Measurements from ENCODE around the gene MAJIN.
A peak's percentile ranks its signal among the peaks of the same experiment; 100 is the strongest.

The MAJIN gene

DNA sequence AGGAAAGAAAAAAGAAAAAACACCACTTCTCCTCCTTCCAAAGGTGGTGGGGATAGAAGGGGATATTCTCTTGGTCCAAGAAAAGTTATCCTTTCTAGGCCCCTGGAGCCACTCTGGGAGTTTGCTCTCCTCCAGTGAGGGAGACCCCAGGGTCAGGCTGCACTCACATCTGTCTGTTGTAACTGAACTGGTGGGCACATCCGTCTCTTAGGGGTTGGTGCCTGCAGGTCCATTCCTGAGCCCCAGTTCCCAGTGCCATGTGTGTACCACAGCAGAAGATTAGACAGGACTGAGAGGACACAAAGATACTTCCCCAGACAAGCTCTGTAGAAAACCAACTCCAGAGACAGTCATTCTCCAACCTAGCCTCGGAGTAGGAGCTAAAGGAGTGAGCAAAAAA is 51.8 kb downstream of the MAJIN start:
- Histone ChIP-seq H3K4me2 (ENCODE audit: low read length) (no peak overlapping the region), H3K4me1 (ENCODE audit: low read length) (peaks cover 27% of the 10 kb centered on the region), H3K9ac (ENCODE audit: low read length) (no peak overlapping the region), H3K9me3 (ENCODE audit: insufficient read depth, low read length) (no peaks in the 10 kb centered on the region), H3K27me3 (ENCODE audit: low read depth, low read length) (no peaks in the 10 kb centered on the region), H3K36me3 (replicated peaks; ENCODE audit: low read depth, low read length) (no peaks in the 10 kb centered on the region), H2AFZ (ENCODE audit: low read depth, low read length) (no peak overlapping the region), H3K79me2 (ENCODE audit: low read length) (peaks cover 17% of the 10 kb centered on the region), H3K4me3 (ENCODE audit: low read length) (no peak overlapping the region), H3K27ac (ENCODE audit: low read length) (no peak overlapping the region), H4K20me1 (ENCODE audit: insufficient read depth, low read length) (no peaks in the 10 kb centered on the region)
- TF ChIP-seq EZH2phosphoT487 (IDR thresholded peaks at IDR 0.05; ENCODE audit: low read depth) (no peak), CTCF (IDR thresholded peaks at IDR 0.05; ENCODE audit: low read depth, low read length) (no peak)

- Histone ChIP-seq H3K4me2 (ENCODE audit: low read length) (no peak overlapping the region), H3K9ac (ENCODE audit: low read length) (no peak overlapping the region), H4K20me1 (ENCODE audit: insufficient read depth, low read length) (no peaks in the 10 kb centered on the region), H3K36me3 (replicated peaks; ENCODE audit: low read depth, low read length) (no peaks in the 10 kb centered on the region), H2AFZ (ENCODE audit: low read depth, low read length) (no peak overlapping the region), H3K4me3 (ENCODE audit: low read length) (no peak overlapping the region), H3K27me3 (ENCODE audit: low read depth, low read length) (no peaks in the 10 kb centered on the region), H3K27ac (ENCODE audit: low read length) (no peak overlapping the region), H3K4me1 (ENCODE audit: low read length) (peaks cover 26% of the 10 kb centered on the region), H3K9me3 (ENCODE audit: insufficient read depth, low read length) (no peaks in the 10 kb centered on the region), H3K79me2 (ENCODE audit: low read length) (peaks cover 18% of the 10 kb centered on the region)
- TF ChIP-seq CTCF (IDR thresholded peaks at IDR 0.05; ENCODE audit: low read depth, low read length) = no peak
- no peak for TF ChIP-seq EZH2phosphoT487 (IDR thresholded peaks at IDR 0.05; ENCODE audit: low read depth)
Measured at GRCh38 chr11:64919627-64920026, 52.3 kb downstream of the MAJIN start.

DNA sequence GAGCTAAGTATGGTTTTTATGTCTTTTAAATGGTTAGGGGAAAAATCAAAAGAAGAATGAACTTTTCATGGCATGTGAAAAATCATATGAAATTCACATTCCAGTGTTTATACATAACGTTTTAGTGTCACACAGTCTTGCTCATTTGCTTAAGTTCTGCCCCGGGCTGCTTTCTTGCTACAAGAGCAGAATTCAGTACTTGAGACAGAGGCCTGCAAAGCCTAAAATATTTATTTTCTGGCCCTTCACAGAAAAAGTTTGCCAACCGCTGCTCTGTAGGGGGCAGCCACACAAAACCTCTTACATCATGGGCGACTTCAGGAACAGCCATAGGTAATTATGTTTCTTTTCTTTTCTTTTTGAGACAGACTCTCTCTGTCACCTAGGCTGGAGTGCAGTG is 53.9 kb downstream of the MAJIN start:
- H3K9me3 ChIP-seq (ENCODE audit: insufficient read depth, low read length) = no peaks in the 10 kb centered on the region
- H3K36me3 ChIP-seq (replicated peaks; ENCODE audit: low read depth, low read length) = no peaks in the 10 kb centered on the region
- H2AFZ ChIP-seq (ENCODE audit: low read depth, low read length) = peak overlapping the region; percentile 68
- no peak for TF ChIP-seq EZH2phosphoT487 (IDR thresholded peaks at IDR 0.05; ENCODE audit: low read depth)
- peak; percentile 58 for TF ChIP-seq CTCF (IDR thresholded peaks at IDR 0.05; ENCODE audit: low read depth, low read length)
- no peaks in the 10 kb centered on the region for H3K27me3 ChIP-seq (ENCODE audit: low read depth, low read length)
- peak overlapping the region; percentile 85 for H3K4me3 ChIP-seq (ENCODE audit: low read length)
- peaks cover 16% of the 10 kb centered on the region for H3K4me1 ChIP-seq (ENCODE audit: low read length)
- peaks cover 18% of the 10 kb centered on the region for H3K79me2 ChIP-seq (ENCODE audit: low read length)
- peak overlapping the region; percentile 83 for H3K9ac ChIP-seq (ENCODE audit: low read length)
- H4K20me1 ChIP-seq (ENCODE audit: insufficient read depth, low read length) = no peaks in the 10 kb centered on the region
- peak overlapping the region; percentile 35 for H3K27ac ChIP-seq (ENCODE audit: low read length)
- peak overlapping the region; percentile 88 for H3K4me2 ChIP-seq (ENCODE audit: low read length)

- H3K79me2 ChIP-seq (ENCODE audit: low read length) = peaks cover 18% of the 10 kb centered on the region
- H3K36me3 ChIP-seq (replicated peaks; ENCODE audit: low read depth, low read length) = no peaks in the 10 kb centered on the region
- H3K27ac ChIP-seq (ENCODE audit: low read length) = peak overlapping the region; percentile 35
- H3K9me3 ChIP-seq (ENCODE audit: insufficient read depth, low read length) = no peaks in the 10 kb centered on the region
- H3K4me1 ChIP-seq (ENCODE audit: low read length) = peaks cover 16% of the 10 kb centered on the region
- peak overlapping the region; percentile 83 for H3K9ac ChIP-seq (ENCODE audit: low read length)
- no peak for TF ChIP-seq EZH2phosphoT487 (IDR thresholded peaks at IDR 0.05; ENCODE audit: low read depth)
- TF ChIP-seq CTCF (IDR thresholded peaks at IDR 0.05; ENCODE audit: low read depth, low read length) = no peak
- no peaks in the 10 kb centered on the region for H4K20me1 ChIP-seq (ENCODE audit: insufficient read depth, low read length)
- peak overlapping the region; percentile 68 for H2AFZ ChIP-seq (ENCODE audit: low read depth, low read length)
- H3K27me3 ChIP-seq (ENCODE audit: low read depth, low read length) = no peaks in the 10 kb centered on the region
- H3K4me3 ChIP-seq (ENCODE audit: low read length) = peak overlapping the region; percentile 85
- H3K4me2 ChIP-seq (ENCODE audit: low read length) = peak overlapping the region; percentile 88
Measured at GRCh38 chr11:64917663-64917995, 54.3 kb downstream of the MAJIN start.

Data from OCI-LY3 (cell line).